ENCODE data around the gene TRIM2.

Gene TRIM2

DNA sequence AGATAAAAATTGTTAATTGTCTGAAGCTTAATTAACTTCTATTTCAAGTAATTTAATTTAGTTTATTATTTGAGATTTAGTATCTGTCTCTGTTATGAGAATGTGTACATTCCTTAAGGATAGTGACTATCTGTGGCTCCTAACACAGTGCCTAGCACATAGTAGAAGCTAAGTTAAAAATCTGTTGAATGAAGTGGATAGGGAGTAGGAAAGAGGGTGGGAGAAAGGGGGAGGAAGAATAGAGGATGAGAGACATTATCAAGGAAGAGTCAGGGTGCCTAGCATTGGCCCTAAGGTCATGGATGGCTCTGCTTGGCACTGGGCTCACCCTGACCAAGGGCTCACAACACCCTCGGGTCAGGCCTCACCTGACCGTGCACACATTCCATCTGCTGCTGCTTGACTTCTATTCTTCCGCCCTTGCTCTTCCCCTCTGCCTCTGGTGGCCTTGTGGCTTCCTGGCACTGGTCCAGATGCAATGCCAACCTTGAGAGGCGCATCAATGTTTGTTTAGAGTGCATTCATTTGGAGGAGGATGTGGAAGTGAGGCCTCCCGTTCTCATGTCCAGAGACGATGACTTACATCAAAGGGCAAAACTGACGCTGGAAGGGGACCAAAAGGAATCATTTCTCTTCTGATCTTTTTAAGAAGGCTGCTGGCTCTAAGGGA is 42.3 kb downstream of the TRIM2 start:
- in situ Hi-C loops (cut with HindIII; ENCODE audit: low sequenced_read_pairs), result no loop called here

DNA sequence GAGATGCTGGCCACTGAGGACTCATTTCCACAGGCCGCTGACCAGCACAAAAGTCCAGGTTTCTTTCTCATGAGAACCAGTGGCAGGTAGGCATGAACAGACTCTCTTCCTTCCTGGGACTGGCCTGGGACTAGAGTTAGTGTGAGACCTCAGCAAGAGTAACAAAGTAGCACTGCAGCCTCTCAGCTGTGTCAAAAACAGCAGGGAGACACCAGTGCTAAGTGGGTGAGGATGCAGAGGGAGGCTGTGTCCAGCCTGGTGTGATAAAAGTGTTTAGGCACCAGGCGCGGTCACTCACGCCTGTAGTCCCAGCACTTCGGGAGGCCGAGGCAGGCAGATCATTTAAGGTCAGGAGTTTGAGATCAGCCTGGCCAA is 42.9 kb downstream of the TRIM2 start:
- in situ Hi-C loops (cut with HindIII; ENCODE audit: low sequenced_read_pairs), result no loop called here

DNA sequence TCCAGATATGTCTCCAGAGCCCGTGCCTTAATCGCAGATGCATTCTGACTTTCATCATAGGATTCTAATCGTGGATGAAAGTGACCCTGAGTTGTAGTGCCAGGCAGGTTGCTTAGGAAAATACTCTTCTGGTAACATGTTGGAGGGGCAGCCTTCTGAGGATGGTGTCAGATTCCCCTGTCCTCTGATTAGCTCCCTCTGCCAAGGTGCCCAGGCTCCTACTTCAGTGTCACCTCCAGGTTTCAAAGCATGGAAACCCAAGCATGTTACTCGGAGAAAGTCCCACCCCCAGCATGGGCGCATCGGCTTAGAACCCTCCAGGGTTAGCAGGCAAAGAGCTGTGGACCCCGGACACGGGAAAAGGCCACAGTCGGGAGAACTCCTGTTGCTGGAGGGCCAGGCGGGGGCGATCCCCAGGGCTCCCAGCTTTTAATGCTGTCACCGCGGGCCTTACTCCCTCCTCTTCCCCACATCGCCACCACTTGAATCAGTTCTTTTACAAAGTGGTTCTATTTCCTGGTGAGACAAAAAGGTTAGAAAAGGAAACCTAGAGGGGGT is 44.5 kb downstream of the TRIM2 start:
- in situ Hi-C loops (cut with HindIII; ENCODE audit: low sequenced_read_pairs), result no loop called here

DNA sequence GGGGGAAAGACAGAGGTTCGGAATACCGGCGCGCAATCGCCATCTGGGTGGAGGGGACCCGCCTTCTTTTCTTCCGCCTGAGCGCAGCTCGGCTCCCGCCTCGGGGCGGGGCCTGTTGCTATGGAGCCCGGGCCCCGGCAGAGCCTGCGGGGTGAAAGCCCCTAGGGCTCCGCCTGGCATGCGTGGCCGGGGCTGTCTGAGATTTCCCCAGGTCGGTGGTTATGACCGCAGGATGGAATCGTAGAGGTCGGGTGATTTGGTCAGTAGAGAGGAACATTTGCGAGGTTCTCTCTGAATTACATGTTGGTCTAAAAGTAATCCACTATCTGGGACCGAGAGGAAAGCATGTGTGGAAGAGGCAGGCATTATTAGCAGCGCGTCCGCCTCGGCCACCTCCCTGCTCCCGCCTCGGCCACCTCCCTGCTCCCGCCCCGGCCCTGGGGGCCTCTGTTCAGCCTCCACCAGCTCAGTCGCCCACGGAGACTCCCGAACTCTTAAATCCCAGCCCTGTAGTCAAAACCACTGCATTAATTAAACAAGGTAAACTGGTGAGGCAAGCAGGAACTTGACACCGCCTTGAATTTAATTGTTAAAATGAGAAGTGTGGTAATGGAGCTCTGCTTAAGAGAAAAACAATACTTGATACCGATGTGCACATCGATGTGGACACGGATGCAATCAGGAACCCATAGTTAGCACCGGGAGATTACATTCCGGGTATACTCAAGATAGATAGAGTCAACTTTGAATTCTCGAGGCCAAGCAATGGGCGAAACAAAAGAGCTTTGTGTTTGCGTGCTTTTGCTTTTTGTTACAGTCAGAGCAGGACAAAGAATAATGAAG is 45.2 kb downstream of the TRIM2 start:
- in situ Hi-C loops (cut with HindIII; ENCODE audit: low sequenced_read_pairs), result no loop called here

DNA sequence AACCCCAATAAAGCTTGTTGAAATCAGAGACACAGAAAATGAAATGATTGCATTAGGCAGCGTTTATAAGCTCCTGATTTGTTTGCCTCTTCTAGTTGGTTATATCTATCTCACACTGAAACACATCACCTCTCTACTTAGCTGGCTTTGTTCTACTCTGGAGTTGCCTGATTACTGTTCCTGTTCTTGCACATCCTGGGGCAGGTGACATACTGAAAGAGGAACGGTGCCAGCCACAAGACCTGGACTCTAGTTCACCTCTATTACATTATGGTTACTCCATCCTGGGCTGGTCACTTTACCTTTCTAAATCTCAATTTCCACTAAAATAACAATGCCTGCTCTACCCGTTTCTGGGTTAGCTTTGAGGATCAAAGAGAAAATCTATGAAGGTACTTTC is 47.9 kb downstream of the TRIM2 start:
- in situ Hi-C loops (cut with HindIII; ENCODE audit: low sequenced_read_pairs), result no loop called here

DNA sequence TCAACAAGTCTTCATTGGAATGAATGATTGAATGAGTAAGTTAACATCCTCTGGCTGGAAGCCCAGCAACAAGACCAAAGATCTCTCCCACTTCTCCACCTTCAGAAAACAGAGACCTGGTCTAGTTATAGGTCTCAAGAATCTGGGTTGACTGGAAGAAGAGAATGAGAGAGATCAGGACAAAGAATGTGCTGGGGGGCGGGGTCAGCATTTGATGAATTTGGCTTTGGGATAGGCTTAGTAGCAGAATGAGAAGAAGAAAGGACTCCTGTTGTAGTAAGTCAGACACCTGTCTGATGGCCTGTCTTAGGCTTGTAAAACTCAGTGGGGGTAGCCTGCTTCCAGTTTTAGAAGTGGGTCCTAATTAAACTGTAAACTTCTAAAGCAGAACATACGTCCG is 51.0 kb downstream of the TRIM2 start:
- in situ Hi-C loops (cut with HindIII; ENCODE audit: low sequenced_read_pairs), result no loop called here

DNA sequence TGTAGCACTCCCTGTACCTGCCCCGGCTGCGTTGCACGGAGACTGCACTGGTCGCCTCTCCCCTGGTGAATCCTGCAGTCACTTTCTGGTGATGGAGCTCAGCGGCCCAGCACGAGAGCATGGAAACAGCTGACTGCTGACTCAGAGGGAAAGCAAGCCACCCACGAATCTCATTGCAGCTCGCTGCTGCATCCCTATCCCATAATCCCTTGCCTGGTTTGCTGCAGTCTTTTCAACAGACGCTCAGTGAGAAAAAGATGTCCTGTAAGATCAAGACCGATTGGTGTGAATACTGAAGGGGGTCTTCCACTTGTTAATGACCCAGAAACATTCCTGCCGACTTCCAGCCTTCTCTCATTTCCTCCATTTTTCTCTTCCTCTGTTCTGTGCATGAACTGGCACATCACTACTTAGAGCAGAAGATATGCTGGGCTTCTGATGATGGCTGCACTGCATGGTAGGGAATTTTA is 52.9 kb downstream of the TRIM2 start:
- in situ Hi-C loops (cut with HindIII; ENCODE audit: low sequenced_read_pairs), result no loop called here

DNA sequence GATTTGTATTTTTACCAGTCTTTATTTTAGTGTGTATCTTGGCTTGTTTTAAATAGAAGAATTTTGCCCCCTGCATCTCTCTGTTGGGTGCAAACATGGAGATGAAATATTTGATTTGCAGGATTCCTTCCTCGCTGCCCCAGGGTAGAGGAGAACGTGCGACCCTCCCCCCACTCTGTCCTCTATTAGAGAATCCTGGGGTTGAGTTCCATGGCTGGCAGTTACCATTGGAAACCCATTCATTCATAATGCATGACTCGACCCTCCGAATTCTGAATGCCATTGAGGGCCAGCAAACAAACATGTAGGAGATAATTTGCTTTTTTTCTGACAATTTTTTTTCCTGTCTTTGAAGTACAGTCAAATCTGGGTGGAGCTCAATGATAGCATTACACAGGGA is 53.7 kb downstream of the TRIM2 start:
- in situ Hi-C loops (cut with HindIII; ENCODE audit: low sequenced_read_pairs), result no loop called here

DNA sequence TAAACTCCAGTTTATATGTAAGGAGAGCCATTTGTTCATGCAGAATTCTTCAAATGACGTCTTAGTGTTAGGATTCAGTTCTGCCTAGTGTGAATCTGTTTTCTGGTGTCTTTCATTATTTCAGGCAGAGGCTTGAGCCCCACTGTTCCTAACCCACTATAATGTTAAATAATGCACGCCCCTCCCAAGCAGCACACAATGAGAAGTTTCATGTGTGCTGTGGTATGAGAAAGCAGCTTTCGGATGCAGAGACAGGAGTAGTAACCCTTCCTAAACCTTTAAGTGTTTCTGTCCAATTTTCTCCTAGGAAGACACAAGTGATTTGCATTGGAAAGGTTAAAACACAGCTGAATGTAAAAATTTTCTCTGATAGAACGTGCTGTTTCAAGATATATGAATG is 54.5 kb downstream of the TRIM2 start:
- in situ Hi-C loops (cut with HindIII; ENCODE audit: low sequenced_read_pairs), result no loop called here

DNA sequence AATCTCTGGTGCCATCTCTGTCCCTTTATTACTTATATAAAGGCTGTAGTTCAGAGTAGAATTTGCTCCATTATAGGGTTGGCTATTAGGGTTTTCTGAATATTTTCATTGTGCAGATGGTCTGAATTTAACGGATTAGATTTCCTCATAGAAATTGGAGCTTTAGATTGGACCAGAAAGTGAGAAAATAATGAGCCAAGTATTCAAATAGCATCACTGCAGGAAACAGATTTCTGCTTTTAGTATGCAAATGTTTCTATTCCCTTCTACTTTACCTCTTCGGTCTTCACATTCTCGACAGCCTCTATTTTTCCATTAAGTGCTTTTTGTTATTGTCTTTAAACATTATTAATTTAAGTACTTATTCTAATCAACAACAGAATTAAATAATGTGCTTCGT is 55.4 kb downstream of the TRIM2 start:
- in situ Hi-C loops (cut with HindIII; ENCODE audit: low sequenced_read_pairs), result no loop called here

DNA sequence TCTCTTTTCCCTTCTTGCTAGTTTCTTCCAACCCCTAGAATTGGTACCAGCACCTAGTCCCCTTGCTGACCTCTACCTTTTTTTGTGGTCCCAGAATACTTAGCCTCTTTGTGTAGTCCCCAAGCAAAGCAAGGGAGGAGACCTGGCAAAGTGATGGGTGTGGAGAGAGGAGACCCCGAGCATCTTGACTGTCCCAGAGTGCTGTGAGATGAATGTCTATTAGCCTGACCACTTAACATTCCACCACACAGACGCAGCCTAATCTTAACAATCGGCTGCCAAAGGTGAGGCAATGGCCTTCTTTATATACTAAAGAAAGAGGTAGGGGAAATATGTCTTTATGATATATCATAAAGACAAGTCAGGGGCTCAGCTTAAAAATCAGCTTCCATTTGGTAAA is 55.9 kb downstream of the TRIM2 start:
- in situ Hi-C loops (cut with HindIII; ENCODE audit: low sequenced_read_pairs), result no loop called here

DNA sequence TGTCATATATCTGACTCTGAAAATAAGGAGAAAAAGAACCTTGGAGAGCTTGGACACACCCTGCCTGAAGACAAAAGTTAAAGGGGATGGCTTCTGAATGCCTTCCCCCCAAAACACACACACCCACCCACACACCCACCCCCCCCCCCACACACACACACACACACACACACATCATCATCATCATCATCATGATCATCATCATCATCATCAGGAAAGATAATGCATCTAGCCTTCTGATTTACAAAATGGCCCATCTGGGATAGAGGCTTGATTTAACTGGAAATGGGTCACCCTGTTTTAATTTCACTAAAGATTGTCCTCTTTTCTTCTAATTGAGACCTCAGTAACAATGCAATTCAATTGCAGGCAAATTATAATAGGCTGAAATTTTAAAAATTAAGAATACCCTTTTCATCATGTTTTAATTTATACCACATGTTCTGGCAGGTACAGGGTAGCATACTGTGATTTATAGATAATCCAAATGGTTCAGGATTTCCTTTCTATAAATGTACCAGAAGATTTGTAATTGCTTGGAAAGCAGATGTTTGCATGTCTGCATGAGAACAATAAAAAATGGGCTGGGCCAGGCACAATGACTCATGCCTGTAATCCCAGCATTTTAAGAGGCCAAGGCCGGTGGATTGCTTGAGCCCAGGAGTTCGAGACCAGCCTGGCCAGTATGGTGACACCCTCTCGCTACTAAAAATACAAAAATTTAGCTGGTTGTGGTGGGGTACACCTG is 56.5 kb downstream of the TRIM2 start:
- in situ Hi-C loops (cut with HindIII; ENCODE audit: low sequenced_read_pairs), result no loop called here

DNA sequence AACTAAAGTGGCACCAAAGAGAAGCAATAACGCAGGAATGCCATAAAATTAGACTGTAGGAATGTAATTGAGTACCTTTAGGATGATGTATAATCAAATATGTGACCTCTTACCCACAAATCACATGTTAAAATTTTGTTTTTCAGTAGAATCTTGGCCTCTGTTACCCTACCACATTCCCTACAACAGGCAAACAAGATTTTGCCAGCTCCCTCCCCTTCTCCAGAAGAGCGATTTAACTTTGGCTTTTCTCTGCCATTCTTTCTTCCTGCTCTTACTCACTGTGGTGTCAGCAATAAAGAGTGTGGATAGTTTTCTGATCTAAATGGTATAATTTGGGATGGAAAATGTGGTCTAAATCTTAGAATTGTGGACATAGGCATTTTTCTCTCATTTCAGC is 57.2 kb downstream of the TRIM2 start:
- in situ Hi-C loops (cut with HindIII; ENCODE audit: low sequenced_read_pairs), result no loop called here

DNA sequence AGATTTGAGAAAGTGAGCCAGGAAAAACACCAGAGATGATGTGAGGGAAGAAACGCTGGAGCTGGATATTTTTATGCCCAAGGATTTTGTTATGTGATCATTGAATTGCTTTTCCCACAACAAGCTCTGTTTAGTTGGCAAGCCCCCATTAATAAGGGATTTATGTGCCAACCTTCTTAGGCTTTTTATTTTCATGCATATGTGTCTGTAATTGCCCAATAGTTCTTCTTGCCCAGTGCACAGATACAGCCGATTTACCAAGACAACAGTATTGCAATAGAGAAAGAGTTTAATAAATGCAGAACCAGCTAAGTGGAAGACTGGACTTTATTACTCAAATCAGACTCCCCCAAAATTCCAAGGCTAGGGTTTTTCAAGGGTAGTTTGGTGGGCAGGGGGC is 57.7 kb downstream of the TRIM2 start:
- in situ Hi-C loops (cut with HindIII; ENCODE audit: low sequenced_read_pairs), result no loop called here

DNA sequence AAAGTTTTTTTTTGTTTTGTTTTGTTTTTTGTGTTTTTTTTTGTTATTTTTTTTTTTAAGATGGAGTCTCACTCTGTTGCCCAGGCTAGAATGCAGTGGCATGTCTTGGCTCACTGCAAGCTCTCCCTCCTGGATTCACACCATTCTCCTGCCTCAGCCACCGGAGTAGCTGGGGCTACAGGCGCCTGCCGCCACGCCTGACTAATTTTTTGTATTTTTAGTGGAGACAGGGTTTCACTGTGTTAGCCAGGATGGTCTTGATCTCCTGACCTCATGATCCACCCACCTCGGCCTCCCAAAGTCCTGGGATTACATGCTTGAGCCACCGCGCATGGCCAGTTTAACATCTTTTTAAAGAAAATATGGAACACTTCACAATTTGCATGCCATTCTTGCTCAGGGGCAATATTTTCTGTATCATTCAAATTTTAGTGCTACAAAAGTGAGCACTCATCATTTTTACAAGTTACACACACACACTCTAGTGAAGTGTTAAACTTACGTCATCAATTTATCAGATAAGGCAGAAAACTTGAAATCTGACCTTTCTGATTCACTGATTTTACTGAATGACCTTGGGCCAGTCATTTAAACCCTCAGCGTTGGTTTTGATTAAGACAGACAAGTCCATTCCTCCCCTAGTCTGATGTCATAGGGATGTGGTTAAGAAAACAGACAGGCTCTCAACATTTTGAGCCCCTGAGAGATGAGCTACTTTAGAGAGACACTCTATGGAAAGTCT is 61.2 kb downstream of the TRIM2 start:
- in situ Hi-C loops (cut with HindIII; ENCODE audit: low sequenced_read_pairs), result no loop called here

DNA sequence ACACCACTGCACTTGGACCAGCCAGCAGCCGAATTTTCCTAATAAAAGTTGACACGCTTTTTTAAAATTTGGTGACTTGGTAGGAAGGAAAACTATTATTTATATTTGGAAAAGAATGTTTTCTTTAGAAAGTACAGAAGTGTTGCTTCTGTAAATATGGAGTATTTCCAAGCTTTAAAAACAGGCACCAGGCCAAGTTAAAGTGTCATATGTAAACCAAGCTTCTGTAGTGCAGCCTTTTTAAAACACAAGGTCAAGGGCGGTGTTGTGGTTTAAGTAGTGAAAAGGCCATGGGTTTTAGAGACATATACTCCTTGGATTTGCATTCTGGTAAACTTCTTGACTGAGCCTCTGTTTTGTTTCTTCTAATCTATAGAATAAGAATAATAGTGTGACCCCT is 62.7 kb downstream of the TRIM2 start:
- in situ Hi-C loops (cut with HindIII; ENCODE audit: low sequenced_read_pairs), result no loop called here

DNA sequence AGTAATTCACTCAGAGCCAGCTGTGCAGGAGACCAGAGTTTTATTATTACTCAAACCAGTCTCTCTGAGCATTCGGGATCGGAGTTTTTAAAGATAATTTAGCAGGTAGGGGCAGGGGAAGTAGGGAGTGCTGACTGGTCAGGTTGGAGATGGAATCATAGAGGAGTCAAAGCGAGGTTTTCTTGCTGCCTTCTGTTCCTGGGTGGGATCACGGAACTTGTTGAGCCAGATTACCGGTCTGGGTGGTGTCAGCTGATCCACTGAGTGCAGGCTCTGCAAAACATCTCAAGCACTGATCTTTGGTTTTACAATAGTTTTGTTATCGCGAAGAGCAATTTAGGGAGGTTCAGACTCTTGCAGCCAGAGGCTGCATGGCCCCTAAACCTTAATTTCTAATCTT is 63.6 kb downstream of the TRIM2 start:
- in situ Hi-C loops (cut with HindIII; ENCODE audit: low sequenced_read_pairs), result no loop called here

DNA sequence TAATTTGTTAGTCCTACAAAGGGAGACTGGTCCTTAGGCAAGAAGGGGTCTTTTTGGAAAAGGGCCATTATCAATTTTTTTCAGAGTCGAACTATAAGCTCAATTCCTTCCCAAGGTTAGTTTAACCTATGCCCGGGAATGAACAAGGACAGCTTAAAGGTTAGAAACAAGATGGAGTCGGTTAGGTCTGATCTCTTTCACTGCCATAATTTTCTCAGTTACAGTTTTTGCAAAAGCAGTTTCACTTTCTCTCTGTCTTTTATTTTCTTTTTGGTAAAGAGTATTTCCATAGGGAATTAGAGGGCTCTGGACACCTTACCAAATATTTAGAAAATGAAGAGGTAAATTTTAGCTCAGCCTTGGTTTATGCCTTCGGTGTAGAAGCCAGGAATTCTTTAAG is 64.1 kb downstream of the TRIM2 start:
- in situ Hi-C loops (cut with HindIII; ENCODE audit: low sequenced_read_pairs), result no loop called here

DNA sequence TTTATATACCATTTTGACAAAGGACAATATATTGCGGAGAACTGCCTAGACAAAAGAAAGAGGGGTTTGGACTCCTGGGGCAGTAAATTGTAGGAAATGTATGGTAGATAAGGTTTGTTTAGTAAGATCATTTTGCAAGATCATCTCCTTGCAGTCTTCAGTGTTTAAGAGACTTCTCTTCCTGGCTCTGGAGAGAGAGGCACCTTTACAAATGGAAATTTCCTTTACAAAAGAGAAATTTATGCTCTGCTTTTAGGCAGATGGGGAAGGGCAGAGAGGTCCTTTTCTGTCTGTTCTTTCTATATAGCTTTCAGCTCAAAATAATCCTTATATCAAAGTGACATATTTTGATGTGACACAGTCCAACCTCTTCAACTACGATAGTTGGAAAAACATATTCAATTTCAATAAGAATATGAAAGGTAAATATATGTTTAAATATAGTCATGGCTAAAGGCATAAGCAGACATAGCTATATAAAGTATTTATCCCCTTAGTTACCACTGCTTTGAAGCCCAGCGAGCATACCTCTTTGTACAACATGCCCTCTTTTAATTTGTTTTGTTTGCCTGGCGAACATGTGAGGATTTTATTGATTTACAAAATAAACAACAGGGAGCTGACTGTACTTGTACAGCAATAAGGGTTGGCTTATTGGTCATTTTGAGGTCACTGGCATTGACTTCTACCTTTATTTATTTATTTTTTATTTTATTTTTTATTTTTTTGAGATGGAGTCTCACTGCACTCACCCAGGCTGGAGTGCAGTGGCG is 65.2 kb downstream of the TRIM2 start:
- in situ Hi-C loops (cut with HindIII; ENCODE audit: low sequenced_read_pairs), result no loop called here

DNA sequence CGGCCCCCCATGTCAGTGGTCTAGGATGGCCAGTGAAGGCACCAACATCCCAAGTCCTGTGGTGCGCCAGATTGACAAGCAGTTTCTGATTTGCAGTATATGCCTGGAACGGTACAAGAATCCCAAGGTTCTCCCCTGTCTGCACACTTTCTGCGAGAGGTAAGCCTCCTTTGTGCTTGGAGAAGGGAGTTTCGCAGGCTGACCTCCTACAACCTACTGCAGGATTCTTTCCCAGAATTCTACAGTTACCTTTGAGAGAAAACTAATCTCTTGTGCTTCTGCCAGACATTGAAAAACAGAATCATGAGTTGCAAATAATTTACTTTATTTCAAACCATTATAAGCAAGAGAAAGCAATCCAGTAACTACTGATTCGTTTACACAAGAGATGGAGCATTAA is 66.1 kb downstream of the TRIM2 start:
- in situ Hi-C loops (cut with HindIII; ENCODE audit: low sequenced_read_pairs), result no loop called here

Measured in DLD1 (cell line).